ENCODE data around the gene DPYD. TPM values are rescaled to one million over a fixed set of nuclear protein-coding genes. Genes with fewer than 3 reads are reported as not detected.
A peak's percentile ranks its signal among the peaks of the same experiment; 100 is the strongest.

The DPYD gene
- total and polyA plus RNA-seq, 4 donors = 17.7 to 99.3 (median 74.4) TPM

DNA sequence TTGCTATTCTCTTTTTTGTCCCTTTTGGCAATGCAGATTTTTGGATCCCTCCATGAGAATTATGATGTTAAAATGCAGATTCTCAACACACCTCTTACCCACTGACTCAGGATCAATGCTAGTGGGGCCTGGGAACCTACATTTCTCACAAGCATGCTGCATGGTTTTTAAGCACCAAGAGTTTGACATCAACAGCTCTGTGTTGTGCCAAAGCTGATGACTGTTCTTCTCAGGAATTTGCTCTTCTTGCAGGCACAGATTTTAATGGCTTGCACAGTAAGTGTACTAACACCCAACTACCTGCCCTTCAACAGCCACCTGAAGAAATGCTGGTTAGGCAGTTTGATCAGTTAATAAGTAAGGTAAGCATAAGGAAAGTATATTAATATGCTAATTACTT is 730.5 kb downstream of the DPYD start:
- Histone ChIP-seq H3K36me3 (ENCODE audit: control insufficient read depth in 4 of 4, insufficient read depth in 4 of 4, low read length in 4 of 4) (peaks cover 0 to 17% (median 6%) of the 10 kb centered on the region in 4 donors), H3K4me1 (ENCODE audit: control insufficient read depth in 5 of 5, insufficient read depth in 5 of 5, low read length in 5 of 5) (peaks cover 0 to 1% (median 0%) of the 10 kb centered on the region in 5 donors), H3K27ac (ENCODE audit: low read depth in 1 of 2, low read length in 1 of 2) (no peak overlapping the region), H3K27me3 (ENCODE audit: control insufficient read depth in 3 of 3, insufficient read depth in 3 of 3, low read length in 2 of 3) (no peaks in the 10 kb centered on the region), H3K9ac (ENCODE audit: insufficient read depth in 1 of 2, low read length in 2 of 2) (no peak overlapping the region), H3K9me3 (ENCODE audit: control insufficient read depth in 4 of 4, insufficient read depth in 3 of 4, low read length in 3 of 4) (no peaks in the 10 kb centered on the region), H3K4me3 (no peak overlapping the region)
- ATAC-seq (ENCODE audit: insufficient read depth, low FRiP score) = no peak
- TF ChIP-seq, protein P1, sequence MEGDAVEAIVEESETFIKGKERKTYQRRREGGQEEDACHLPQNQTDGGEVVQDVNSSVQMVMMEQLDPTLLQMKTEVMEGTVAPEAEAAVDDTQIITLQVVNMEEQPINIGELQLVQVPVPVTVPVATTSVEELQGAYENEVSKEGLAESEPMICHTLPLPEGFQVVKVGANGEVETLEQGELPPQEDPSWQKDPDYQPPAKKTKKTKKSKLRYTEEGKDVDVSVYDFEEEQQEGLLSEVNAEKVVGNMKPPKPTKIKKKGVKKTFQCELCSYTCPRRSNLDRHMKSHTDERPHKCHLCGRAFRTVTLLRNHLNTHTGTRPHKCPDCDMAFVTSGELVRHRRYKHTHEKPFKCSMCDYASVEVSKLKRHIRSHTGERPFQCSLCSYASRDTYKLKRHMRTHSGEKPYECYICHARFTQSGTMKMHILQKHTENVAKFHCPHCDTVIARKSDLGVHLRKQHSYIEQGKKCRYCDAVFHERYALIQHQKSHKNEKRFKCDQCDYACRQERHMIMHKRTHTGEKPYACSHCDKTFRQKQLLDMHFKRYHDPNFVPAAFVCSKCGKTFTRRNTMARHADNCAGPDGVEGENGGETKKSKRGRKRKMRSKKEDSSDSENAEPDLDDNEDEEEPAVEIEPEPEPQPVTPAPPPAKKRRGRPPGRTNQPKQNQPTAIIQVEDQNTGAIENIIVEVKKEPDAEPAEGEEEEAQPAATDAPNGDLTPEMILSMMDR (IDR thresholded peaks at IDR 0.05; ENCODE audit: control extremely low read depth, extremely low read depth) = no peak
- no peak for DNase-seq

DNA sequence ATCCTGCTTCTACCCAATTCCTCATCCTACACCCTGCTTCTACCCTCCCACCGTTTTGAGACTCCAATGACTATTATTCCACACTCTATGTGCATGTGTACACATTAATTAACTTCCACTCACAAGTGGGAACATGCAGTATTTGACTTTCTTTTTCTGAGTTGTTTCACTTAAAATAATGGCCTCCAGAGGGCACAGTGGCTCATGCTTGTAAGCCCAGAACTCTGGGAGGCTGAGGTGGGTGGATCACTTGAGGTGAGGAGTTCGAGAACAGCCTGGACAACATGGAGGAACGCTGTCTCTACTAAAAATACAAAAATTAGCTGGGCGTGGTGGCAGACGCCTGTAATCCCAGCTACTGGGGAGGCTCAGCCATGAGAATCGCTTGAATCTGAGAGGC is 734.5 kb downstream of the DPYD start:
- H3K4me3 ChIP-seq = no peak overlapping the region
- DNase-seq (no peak), ATAC-seq (ENCODE audit: insufficient read depth, low FRiP score) (no peak)
- no peaks in the 10 kb centered on the region for H3K9me3 ChIP-seq (ENCODE audit: control insufficient read depth in 4 of 4, insufficient read depth in 3 of 4, low read length in 3 of 4)
- peaks cover 0 to 1% (median 0%) of the 10 kb centered on the region in 5 donors for H3K4me1 ChIP-seq (ENCODE audit: control insufficient read depth in 5 of 5, insufficient read depth in 5 of 5, low read length in 5 of 5)
- H3K27me3 ChIP-seq (ENCODE audit: control insufficient read depth in 3 of 3, insufficient read depth in 3 of 3, low read length in 2 of 3) = no peaks in the 10 kb centered on the region
- WGBS, 2 donors = 88 to 92% methylated on average over 6 of the region's 6 CpGs
- no peak overlapping the region for H3K27ac ChIP-seq (ENCODE audit: low read depth in 1 of 2, low read length in 1 of 2)
- TF ChIP-seq, protein P1 (IDR thresholded peaks at IDR 0.05; ENCODE audit: control extremely low read depth, extremely low read depth) = no peak
- peaks cover 0 to 7% (median 2%) of the 10 kb centered on the region in 4 donors for H3K36me3 ChIP-seq (ENCODE audit: control insufficient read depth in 4 of 4, insufficient read depth in 4 of 4, low read length in 4 of 4)
- H3K9ac ChIP-seq (ENCODE audit: insufficient read depth in 1 of 2, low read length in 2 of 2) = no peak overlapping the region

DNA sequence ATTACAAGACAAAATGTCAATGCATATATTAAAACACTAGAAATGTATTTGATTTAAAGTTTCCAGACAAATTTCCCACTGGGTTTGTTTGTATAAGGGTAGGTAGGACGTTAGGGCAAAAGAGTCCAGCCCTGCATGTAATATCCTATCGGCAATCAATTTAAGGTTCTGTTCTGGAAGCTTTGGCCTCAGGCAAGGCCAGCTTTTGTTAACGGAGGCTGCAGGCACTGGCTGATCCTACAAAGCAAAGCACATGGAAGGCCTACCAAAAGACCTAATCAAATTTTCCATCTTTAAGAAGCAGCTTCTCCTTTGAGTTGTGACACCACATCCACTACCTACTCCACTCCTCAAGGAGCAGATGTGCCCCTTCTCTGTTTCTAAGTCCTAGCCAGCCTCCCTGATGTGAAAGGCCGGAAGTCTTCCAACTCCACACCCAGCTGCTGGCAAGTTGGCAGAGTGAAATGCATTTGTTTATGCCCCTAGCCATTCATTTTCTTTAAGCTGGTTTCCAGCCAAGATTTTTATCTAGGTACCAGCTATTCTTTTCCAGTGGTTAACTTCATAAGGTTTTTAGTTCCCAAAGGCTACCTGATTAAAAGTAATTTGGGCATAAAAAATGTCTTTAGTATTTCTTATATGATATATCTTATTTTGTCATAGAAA is 746.7 kb downstream of the DPYD start:
- peaks cover 0 to 1% (median 0%) of the 10 kb centered on the region in 4 donors for H3K36me3 ChIP-seq (ENCODE audit: control insufficient read depth in 4 of 4, insufficient read depth in 4 of 4, low read length in 4 of 4)
- no peak overlapping the region for H3K9ac ChIP-seq (ENCODE audit: insufficient read depth in 1 of 2, low read length in 2 of 2)
- TF ChIP-seq, protein P1 (IDR thresholded peaks at IDR 0.05; ENCODE audit: control extremely low read depth, extremely low read depth) = no peak
- DNase-seq = peak in 1 of 3 donors; percentile 6
- H3K4me1 ChIP-seq (ENCODE audit: control insufficient read depth in 5 of 5, insufficient read depth in 5 of 5, low read length in 5 of 5) = peaks cover 0 to 3% (median 0%) of the 10 kb centered on the region in 5 donors
- peaks cover 0 to 2% (median 0%) of the 10 kb centered on the region in 4 donors for H3K9me3 ChIP-seq (ENCODE audit: control insufficient read depth in 4 of 4, insufficient read depth in 3 of 4, low read length in 3 of 4)
- H3K27me3 ChIP-seq (ENCODE audit: control insufficient read depth in 3 of 3, insufficient read depth in 3 of 3, low read length in 2 of 3) = no peaks in the 10 kb centered on the region
- H3K4me3 ChIP-seq = no peak overlapping the region
- WGBS, 2 donors = 74 to 88% methylated on average over 4 of the region's 4 CpGs
- H3K27ac ChIP-seq (ENCODE audit: low read depth in 1 of 2, low read length in 1 of 2) = no peak overlapping the region
- ATAC-seq (ENCODE audit: insufficient read depth, low FRiP score) = no peak

Measured in lung (tissue), 12 donors.